ENCODE data around the gene ZNF532.

ZNF532 gene

DNA sequence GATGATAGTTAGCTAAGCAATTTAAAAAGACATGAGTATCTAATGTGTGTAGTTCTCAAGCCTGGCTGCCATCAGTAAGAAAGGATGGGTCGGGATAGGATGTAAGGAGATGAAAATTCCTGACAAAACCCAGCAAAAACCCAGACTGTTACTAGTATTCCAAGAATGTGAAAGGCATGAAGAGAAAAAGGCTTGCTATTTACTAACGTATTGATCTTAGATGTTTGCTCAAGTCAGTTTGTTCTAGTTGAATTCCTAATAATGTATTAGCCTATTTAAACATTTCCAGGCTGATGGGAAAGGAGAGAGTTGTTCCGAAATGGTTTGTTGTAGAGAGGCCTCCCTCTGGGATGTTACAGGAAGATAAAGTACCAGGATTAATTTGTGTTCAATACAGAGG is 88.2 kb downstream of the ZNF532 start:
- no peak overlapping the region for H3K9ac ChIP-seq (ENCODE audit: low read length)
- no peaks in the 10 kb centered on the region for H3F3A ChIP-seq (ENCODE audit: insufficient read depth, low read length)
- H3K36me3 ChIP-seq (ENCODE audit: insufficient read depth, low read length): peaks cover 84% of the 10 kb centered on the region
- H3K4me2 ChIP-seq (ENCODE audit: low read length): no peak overlapping the region
- no peak overlapping the region for H3K4me3 ChIP-seq (ENCODE audit: low read depth, low read length, poor library complexity, severe bottlenecking)
- H3K27ac ChIP-seq (ENCODE audit: low read depth, low read length, poor library complexity, severe bottlenecking): no peak overlapping the region
- no peak for TF ChIP-seq CTCF (IDR thresholded peaks at IDR 0.05; ENCODE audit: low read length)
- no peak for TF ChIP-seq EZH2 (IDR thresholded peaks at IDR 0.05; ENCODE audit: borderline replicate concordance, low read length)
- H3K79me2 ChIP-seq (ENCODE audit: insufficient read depth, low read length): no peaks in the 10 kb centered on the region
- no peaks in the 10 kb centered on the region for H3K9me2 ChIP-seq (ENCODE audit: low read depth, low read length)
- H3K27me3 ChIP-seq (ENCODE audit: insufficient read depth, low read length): no peaks in the 10 kb centered on the region
- H3K4me1 ChIP-seq (ENCODE audit: insufficient read depth, low read length, severe bottlenecking): peaks cover 40% of the 10 kb centered on the region
- H2AFZ ChIP-seq (ENCODE audit: low read length): no peak overlapping the region
- no peaks in the 10 kb centered on the region for H3K9me3 ChIP-seq (ENCODE audit: low read length)
- H4K20me1 ChIP-seq (ENCODE audit: insufficient read depth, low read length): no peaks in the 10 kb centered on the region

DNA sequence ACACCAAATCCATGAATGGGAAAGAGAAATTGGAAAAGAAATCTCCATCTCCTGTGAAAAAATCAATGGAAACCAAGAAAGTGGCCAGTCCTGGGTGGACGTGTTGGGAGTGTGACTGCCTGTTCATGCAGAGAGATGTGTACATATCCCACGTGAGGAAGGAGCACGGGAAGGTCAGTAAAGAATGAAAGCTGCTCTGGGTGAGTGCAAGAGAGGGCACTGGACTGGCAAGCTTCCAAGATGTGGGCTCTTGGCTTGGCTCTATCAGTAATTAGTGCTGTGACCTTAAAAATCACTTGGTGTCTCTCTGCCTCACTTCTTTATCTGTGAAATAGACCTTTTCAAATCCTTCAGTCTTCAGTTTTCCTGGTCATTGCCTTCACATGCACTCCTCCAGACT is 89.0 kb downstream of the ZNF532 start:
- Histone ChIP-seq H3K9me2 (ENCODE audit: low read depth, low read length) (no peaks in the 10 kb centered on the region), H3K4me2 (ENCODE audit: low read length) (no peak overlapping the region), H3K27ac (ENCODE audit: low read depth, low read length, poor library complexity, severe bottlenecking) (peak overlapping the region; percentile 13), H3K4me1 (ENCODE audit: insufficient read depth, low read length, severe bottlenecking) (peaks cover 32% of the 10 kb centered on the region), H4K20me1 (ENCODE audit: insufficient read depth, low read length) (no peaks in the 10 kb centered on the region), H3K9ac (ENCODE audit: low read length) (no peak overlapping the region), H2AFZ (ENCODE audit: low read length) (no peak overlapping the region), H3K27me3 (ENCODE audit: insufficient read depth, low read length) (no peaks in the 10 kb centered on the region), H3K79me2 (ENCODE audit: insufficient read depth, low read length) (no peaks in the 10 kb centered on the region), H3K36me3 (ENCODE audit: insufficient read depth, low read length) (peaks cover 80% of the 10 kb centered on the region), H3F3A (ENCODE audit: insufficient read depth, low read length) (no peaks in the 10 kb centered on the region), H3K9me3 (ENCODE audit: low read length) (no peaks in the 10 kb centered on the region), H3K4me3 (ENCODE audit: low read depth, low read length, poor library complexity, severe bottlenecking) (no peak overlapping the region)
- TF ChIP-seq CTCF (IDR thresholded peaks at IDR 0.05; ENCODE audit: low read length) (no peak), EZH2 (IDR thresholded peaks at IDR 0.05; ENCODE audit: borderline replicate concordance, low read length) (no peak)

GRCh38 chr18:58955001-58955400 is 90.3 kb downstream of the ZNF532 start:
- Histone ChIP-seq H2AFZ (ENCODE audit: low read length) (no peak overlapping the region), H3K4me2 (ENCODE audit: low read length) (no peak overlapping the region), H3K27ac (ENCODE audit: low read depth, low read length, poor library complexity, severe bottlenecking) (no peak overlapping the region), H3K79me2 (ENCODE audit: insufficient read depth, low read length) (no peaks in the 10 kb centered on the region), H3K4me1 (ENCODE audit: insufficient read depth, low read length, severe bottlenecking) (peaks cover 18% of the 10 kb centered on the region), H3K36me3 (ENCODE audit: insufficient read depth, low read length) (peaks cover 78% of the 10 kb centered on the region), H3K9me3 (ENCODE audit: low read length) (no peaks in the 10 kb centered on the region), H3K4me3 (ENCODE audit: low read depth, low read length, poor library complexity, severe bottlenecking) (no peak overlapping the region), H3F3A (ENCODE audit: insufficient read depth, low read length) (no peaks in the 10 kb centered on the region), H3K27me3 (ENCODE audit: insufficient read depth, low read length) (no peaks in the 10 kb centered on the region), H4K20me1 (ENCODE audit: insufficient read depth, low read length) (no peaks in the 10 kb centered on the region), H3K9ac (ENCODE audit: low read length) (no peak overlapping the region), H3K9me2 (ENCODE audit: low read depth, low read length) (no peaks in the 10 kb centered on the region)
- no peak for TF ChIP-seq CTCF (IDR thresholded peaks at IDR 0.05; ENCODE audit: low read length)
- no peak for TF ChIP-seq EZH2 (IDR thresholded peaks at IDR 0.05; ENCODE audit: borderline replicate concordance, low read length)

Measured in OCI-LY1 (cell line).